ENCODE data around the gene C1QTNF8.

Gene C1QTNF8

GRCh38 chr16:1126586-1126985 lies 30.5 kb upstream of the C1QTNF8 start:
- Histone ChIP-seq H3K27me3 (ENCODE audit: insufficient read depth, low read length) (no peaks in the 10 kb centered on the region), H3K36me3 (ENCODE audit: insufficient read depth, low read length) (no peaks in the 10 kb centered on the region), H2AFZ (ENCODE audit: low read length) (no peak overlapping the region), H3K9me2 (ENCODE audit: low read depth, low read length) (no peaks in the 10 kb centered on the region), H3K27ac (ENCODE audit: low read depth, low read length, poor library complexity, severe bottlenecking) (no peak overlapping the region), H4K20me1 (ENCODE audit: insufficient read depth, low read length) (no peaks in the 10 kb centered on the region), H3K9me3 (ENCODE audit: low read length) (no peaks in the 10 kb centered on the region), H3K79me2 (ENCODE audit: insufficient read depth, low read length) (no peaks in the 10 kb centered on the region), H3K4me3 (ENCODE audit: low read depth, low read length, poor library complexity, severe bottlenecking) (no peak overlapping the region), H3K9ac (ENCODE audit: low read length) (no peak overlapping the region), H3K4me1 (ENCODE audit: insufficient read depth, low read length, severe bottlenecking) (no peaks in the 10 kb centered on the region), H3K4me2 (ENCODE audit: low read length) (no peak overlapping the region), H3F3A (ENCODE audit: insufficient read depth, low read length) (no peaks in the 10 kb centered on the region)
- no peak for TF ChIP-seq EZH2 (IDR thresholded peaks at IDR 0.05; ENCODE audit: borderline replicate concordance, low read length)
- no peak for TF ChIP-seq CTCF (IDR thresholded peaks at IDR 0.05; ENCODE audit: low read length)

GRCh38 chr16:1126044-1126443 lies 30.0 kb upstream of the C1QTNF8 start:
- H3K27me3 ChIP-seq (ENCODE audit: insufficient read depth, low read length): no peaks in the 10 kb centered on the region

GRCh38 chr16:1125471-1125870 lies 29.4 kb upstream of the C1QTNF8 start:
- no peak overlapping the region for H3K4me2 ChIP-seq (ENCODE audit: low read length)
- H3K27ac ChIP-seq (ENCODE audit: low read depth, low read length, poor library complexity, severe bottlenecking): no peak overlapping the region
- H2AFZ ChIP-seq (ENCODE audit: low read length): no peak overlapping the region
- no peak overlapping the region for H3K4me3 ChIP-seq (ENCODE audit: low read depth, low read length, poor library complexity, severe bottlenecking)
- H3K79me2 ChIP-seq (ENCODE audit: insufficient read depth, low read length): no peaks in the 10 kb centered on the region
- H3K4me1 ChIP-seq (ENCODE audit: insufficient read depth, low read length, severe bottlenecking): no peaks in the 10 kb centered on the region
- H3K27me3 ChIP-seq (ENCODE audit: insufficient read depth, low read length): no peaks in the 10 kb centered on the region
- no peaks in the 10 kb centered on the region for H3K36me3 ChIP-seq (ENCODE audit: insufficient read depth, low read length)
- no peaks in the 10 kb centered on the region for H4K20me1 ChIP-seq (ENCODE audit: insufficient read depth, low read length)
- no peak overlapping the region for H3K9ac ChIP-seq (ENCODE audit: low read length)
- no peaks in the 10 kb centered on the region for H3F3A ChIP-seq (ENCODE audit: insufficient read depth, low read length)
- no peaks in the 10 kb centered on the region for H3K9me3 ChIP-seq (ENCODE audit: low read length)
- TF ChIP-seq CTCF (IDR thresholded peaks at IDR 0.05; ENCODE audit: low read length) (no peak), EZH2 (IDR thresholded peaks at IDR 0.05; ENCODE audit: borderline replicate concordance, low read length) (no peak)
- H3K9me2 ChIP-seq (ENCODE audit: low read depth, low read length): no peaks in the 10 kb centered on the region

More at GRCh38 chr16:1126044-1126443, 30.0 kb upstream of the C1QTNF8 start:
- Histone ChIP-seq H3K4me1 (ENCODE audit: insufficient read depth, low read length, severe bottlenecking) (no peaks in the 10 kb centered on the region), H3K9me2 (ENCODE audit: low read depth, low read length) (no peaks in the 10 kb centered on the region), H3K9ac (ENCODE audit: low read length) (no peak overlapping the region), H3K36me3 (ENCODE audit: insufficient read depth, low read length) (no peaks in the 10 kb centered on the region), H3K4me3 (ENCODE audit: low read depth, low read length, poor library complexity, severe bottlenecking) (no peak overlapping the region), H3K9me3 (ENCODE audit: low read length) (no peaks in the 10 kb centered on the region), H3K4me2 (ENCODE audit: low read length) (no peak overlapping the region), H3F3A (ENCODE audit: insufficient read depth, low read length) (no peaks in the 10 kb centered on the region), H4K20me1 (ENCODE audit: insufficient read depth, low read length) (no peaks in the 10 kb centered on the region), H3K79me2 (ENCODE audit: insufficient read depth, low read length) (no peaks in the 10 kb centered on the region), H2AFZ (ENCODE audit: low read length) (no peak overlapping the region), H3K27ac (ENCODE audit: low read depth, low read length, poor library complexity, severe bottlenecking) (no peak overlapping the region)
- TF ChIP-seq CTCF (IDR thresholded peaks at IDR 0.05; ENCODE audit: low read length) (no peak), EZH2 (IDR thresholded peaks at IDR 0.05; ENCODE audit: borderline replicate concordance, low read length) (no peak)

All from OCI-LY1 (cell line).